HFF-Myc (cell line): ENCODE measurements around the gene NUDCD3.
"Not testable (repeated sequence)": the region's sequence is repeated elsewhere in the genome, so short reads cannot be mapped to it uniquely, and the experiment has no call there.

Experiments used
- DNase-seq: peaks from one replicate; pipeline ENCODE4 v3.0.0-alpha.2; 2011; ENCODE audit warnings: low read depth; ENCODE audit errors: extremely low read depth
- H3K4me3 ChIP-seq: replicated peaks from 2 replicates; pipeline ENCODE4 v1.5.1; 2011; ENCODE audit warnings: low read depth, mild to moderate bottlenecking, control low read depth, low read length
- TF ChIP-seq, protein P1 (sequence below): IDR thresholded peaks from 2 replicates; pipeline ENCODE4 v1.5.1; 2012; ENCODE audit warnings: mild to moderate bottlenecking, low read depth, low read length, control low read depth; ENCODE audit errors: missing control alignments

The NUDCD3 gene

GRCh38 chr7:44517175-44517574 lies 26.7 kb upstream of the NUDCD3 start:
- TF ChIP-seq, protein P1, sequence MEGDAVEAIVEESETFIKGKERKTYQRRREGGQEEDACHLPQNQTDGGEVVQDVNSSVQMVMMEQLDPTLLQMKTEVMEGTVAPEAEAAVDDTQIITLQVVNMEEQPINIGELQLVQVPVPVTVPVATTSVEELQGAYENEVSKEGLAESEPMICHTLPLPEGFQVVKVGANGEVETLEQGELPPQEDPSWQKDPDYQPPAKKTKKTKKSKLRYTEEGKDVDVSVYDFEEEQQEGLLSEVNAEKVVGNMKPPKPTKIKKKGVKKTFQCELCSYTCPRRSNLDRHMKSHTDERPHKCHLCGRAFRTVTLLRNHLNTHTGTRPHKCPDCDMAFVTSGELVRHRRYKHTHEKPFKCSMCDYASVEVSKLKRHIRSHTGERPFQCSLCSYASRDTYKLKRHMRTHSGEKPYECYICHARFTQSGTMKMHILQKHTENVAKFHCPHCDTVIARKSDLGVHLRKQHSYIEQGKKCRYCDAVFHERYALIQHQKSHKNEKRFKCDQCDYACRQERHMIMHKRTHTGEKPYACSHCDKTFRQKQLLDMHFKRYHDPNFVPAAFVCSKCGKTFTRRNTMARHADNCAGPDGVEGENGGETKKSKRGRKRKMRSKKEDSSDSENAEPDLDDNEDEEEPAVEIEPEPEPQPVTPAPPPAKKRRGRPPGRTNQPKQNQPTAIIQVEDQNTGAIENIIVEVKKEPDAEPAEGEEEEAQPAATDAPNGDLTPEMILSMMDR, result no peak
- no peak overlapping the region for H3K4me3 ChIP-seq
- DNase-seq, result no peak

GRCh38 chr7:44515590-44516268 lies 25.3 kb upstream of the NUDCD3 start:
- no peak overlapping the region for H3K4me3 ChIP-seq
- no peak for DNase-seq
- TF ChIP-seq, protein P1, result no peak

GRCh38 chr7:44512736-44513135 lies 22.3 kb upstream of the NUDCD3 start:
- H3K4me3 ChIP-seq, result no peak overlapping the region
- TF ChIP-seq, protein P1, result no peak
- DNase-seq, result no peak

- no peak overlapping the region for H3K4me3 ChIP-seq
- TF ChIP-seq, protein P1, result no peak
- no peak for DNase-seq
Measured at GRCh38 chr7:44511863-44512468, 21.5 kb upstream of the NUDCD3 start.

GRCh38 chr7:44511236-44511635 lies 20.8 kb upstream of the NUDCD3 start:
- no peak for DNase-seq

GRCh38 chr7:44508328-44509030 lies 18.0 kb upstream of the NUDCD3 start:
- H3K4me3 ChIP-seq, result no peak overlapping the region
- no peak for DNase-seq
- TF ChIP-seq, protein P1, result no peak

More at GRCh38 chr7:44511236-44511635, 20.8 kb upstream of the NUDCD3 start:
- no peak overlapping the region for H3K4me3 ChIP-seq
- TF ChIP-seq, protein P1, result no peak

GRCh38 chr7:44506592-44507288 lies 16.3 kb upstream of the NUDCD3 start:
- H3K4me3 ChIP-seq, DNase-seq: not testable (repeated sequence)
